GM12878 (cell line): Measurements from ENCODE around the gene GP9. TPM values are rescaled to one million over a fixed set of nuclear protein-coding genes. Genes with fewer than 3 reads are reported as not detected.

ENCODE experiments used
- ATF2 ChIP-seq: IDR thresholded peaks from 2 replicates; pipeline ENCODE4 v1.6.1; 2012; ENCODE audit warnings: low read length, inconsistent platforms
- ELK1 ChIP-seq: IDR thresholded peaks from 2 replicates; pipeline ENCODE4 v1.6.1; 2012; ENCODE audit warnings: low read depth, low read length, improper control_type of control experiment
- GABPA ChIP-seq: IDR thresholded peaks from 2 replicates; pipeline ENCODE4 v1.6.1; 2014; ENCODE audit warnings: antibody characterized with exemption, low read depth, mild to moderate bottlenecking, inconsistent platforms
- HCFC1 ChIP-seq: fragments of 150-350 bp; IDR thresholded peaks from 2 replicates; pipeline ENCODE4 v1.6.1; 2014; ENCODE audit warnings: low read length
- IKZF2 ChIP-seq, 2 experiments: fragments of 450-650 bp; IDR thresholded peaks; 2 replicates each; pipeline ENCODE4 v1.6.1; 2017; ENCODE audit warnings: mild to moderate bottlenecking in 2 of 2, moderate library complexity in 2 of 2
- IRF4 ChIP-seq: IDR thresholded peaks from 2 replicates; pipeline ENCODE4 v1.6.1; 2011; ENCODE audit warnings: low read depth, low read length
- RB1 ChIP-seq: fragments of 450-650 bp; formaldehyde crosslinking; IDR thresholded peaks from 2 replicates; pipeline ENCODE4 v1.6.1; 2017; ENCODE audit warnings: mild to moderate bottlenecking, borderline replicate concordance
- RBBP5 ChIP-seq: fragments of 200-600 bp; sonication (generic); conservative IDR thresholded peaks from 2 replicates; pipeline ENCODE4 v1.6.1; 2016
- RELB ChIP-seq: fragments of 450-650 bp; IDR thresholded peaks from 2 replicates; pipeline ENCODE4 v1.6.1; 2017; ENCODE audit warnings: low read depth, mild to moderate bottlenecking, moderate library complexity
- SMC3 ChIP-seq: IDR thresholded peaks from 2 replicates; pipeline ENCODE4 v1.6.1; 2011; ENCODE audit warnings: low read length, improper control_type of control experiment, borderline replicate concordance
- YBX1 ChIP-seq: fragments of 450-650 bp; IDR thresholded peaks from 2 replicates; pipeline ENCODE4 v1.6.1; 2016; ENCODE audit warnings: antibody characterized with exemption
- ZBTB4 ChIP-seq: fragments of 450-650 bp; formaldehyde crosslinking; IDR thresholded peaks from 2 replicates; pipeline ENCODE4 v1.4.0; 2022; ENCODE audit warnings: mild to moderate bottlenecking, moderate library complexity
- ZBTB40 ChIP-seq: fragments of 450-650 bp; IDR thresholded peaks from 2 replicates; pipeline ENCODE4 v1.6.1; 2016; ENCODE audit warnings: mild to moderate bottlenecking, moderate library complexity, borderline replicate concordance
- polyA plus RNA-seq, 11 experiments: library from polyadenylated mRNA; depleted of rRNA in 4 of 11; unstranded in 6 of 11; stranded (reverse) in 5 of 11; fragments of >200 nt; fragmentation: Nextera tagmentation in 4 of 11; fragmentation: Illumina TruSeq in 1 of 11; extraction: Ambion mirVana in 4 of 11; extraction: Trizol in 1 of 11; gene quantifications; 1 replicate in 1 of 11; 2 replicates in 10 of 11; pipeline versions ENCODE4 v1.2.1 to v1.2.3, GENCODE V29; 2011 to 2016; ENCODE audit warnings: inconsistent platforms in 2 of 11, missing spikeins in 2 of 11, low read depth in 1 of 11
- total RNA-seq, 4 experiments: library from RNA; depleted of rRNA in 3 of 4; stranded (reverse); fragments of >200 nt in 3 of 4; fragmentation: Illumina TruSeq in 1 of 4; extraction: Trizol in 1 of 4; gene quantifications; 2 replicates each; pipeline versions ENCODE4 v1.2.1 to v1.2.3, GENCODE V29; 2013 to 2021

Gene GP9
- total and polyA plus RNA-seq, 10 of the 15 experiments (the other 5 are each of a cell fraction or from before 2014, with no cell fraction given): 0.15 TPM; not detected in 9

GRCh38 chr3:129026728-129027543 is 33.6 kb upstream of the GP9 start (continued):
- TF ChIP-seq ATF2 (no peak), IKZF2 (IDR thresholded peaks at IDR 0.05) (no peak), SMC3 (0 out of 2 replicates have a peak, but pooled peaks have one; percentile 5), RELB (peak; percentile 31; the same call in 1 of the 2 replicates), YBX1 (no peak), ZBTB4 (CRISPR knock-in tag) (no peak), ZBTB40 (0 out of 2 replicates have a peak, but pooled peaks have one; percentile 16), RB1 (0 out of 2 replicates have a peak, but pooled peaks have one; percentile 56), IRF4 (no peak), ELK1 (0 out of 2 replicates have a peak, but pooled peaks have one; percentile 30), HCFC1 (no peak), GABPA (no peak), RBBP5 (no peak)
